NCI-H2227 (cell line): ENCODE measurements around the gene PPAT.
"Not testable (repeated sequence)": the region's sequence is repeated elsewhere in the genome, so short reads cannot be mapped to it uniquely, and the experiment has no call there.

Experiments
- DNase-seq: peaks from one replicate; lab custom pipeline; 2025; ENCODE audit not compliant: unreplicated experiment; lab: John Stamatoyannopoulos, UW

PPAT gene

GRCh38 chr4:56435140-56435926 is at the start of gene PPAT:
PPAT (minus strand) TSS chr4:56435615; CDS start chr4:56435477, 138 bp downstream.
- peak; percentile 96 for DNase-seq

- no peak for DNase-seq
Observed at GRCh38 chr4:56480691-56481090, 45.3 kb upstream of the PPAT start.

GRCh38 chr4:56477192-56477702 is 41.8 kb upstream of the PPAT start:
- DNase-seq = no peak

GRCh38 chr4:56475917-56476316 is 40.5 kb upstream of the PPAT start:
- no peak for DNase-seq

GRCh38 chr4:56469489-56470210 is 34.2 kb upstream of the PPAT start:
- DNase-seq = no peak

GRCh38 chr4:56468097-56468422 is 32.6 kb upstream of the PPAT start:
- peak; percentile 31 for DNase-seq

GRCh38 chr4:56467284-56468096 is 32.1 kb upstream of the PPAT start, which contains the start of gene SRP72:
SRP72 (plus strand) TSS chr4:56467617; CDS start chr4:56467636, 19 bp downstream.
- DNase-seq = peak; percentile 84

GRCh38 chr4:56466910-56467283 is 31.5 kb upstream of the PPAT start:
- peak; percentile 1 for DNase-seq

GRCh38 chr4:56466296-56466761 is 30.9 kb upstream of the PPAT start:
- not testable (repeated sequence) for DNase-seq

- DNase-seq = no peak
Observed at GRCh38 chr4:56465599-56466295, 30.3 kb upstream of the PPAT start.

- no peak for DNase-seq
Observed at GRCh38 chr4:56464581-56464980, 29.2 kb upstream of the PPAT start.

GRCh38 chr4:56463711-56464110 is 28.3 kb upstream of the PPAT start:
- DNase-seq = no peak

- DNase-seq = no peak
Observed at GRCh38 chr4:56462157-56462556, 26.7 kb upstream of the PPAT start.

- DNase-seq = no peak
Observed at GRCh38 chr4:56460085-56460484, 24.7 kb upstream of the PPAT start.

GRCh38 chr4:56450342-56450741 is 14.9 kb upstream of the PPAT start:
- DNase-seq = no peak

- not testable (repeated sequence) for DNase-seq
Observed at GRCh38 chr4:56449475-56449874, 14.1 kb upstream of the PPAT start.

GRCh38 chr4:56448301-56448700 is 12.9 kb upstream of the PPAT start:
- no peak for DNase-seq

- DNase-seq = no peak
Observed at GRCh38 chr4:56445699-56446098, 10.3 kb upstream of the PPAT start.

GRCh38 chr4:56444719-56445118 is 9.3 kb upstream of the PPAT start:
- DNase-seq = no peak

GRCh38 chr4:56440983-56441382 is 5.6 kb upstream of the PPAT start:
- no peak for DNase-seq

- DNase-seq = no peak
Observed at GRCh38 chr4:56438766-56439165, 3.4 kb upstream of the PPAT start.
